ENCODE data around the gene S100A1.

Gene S100A1

GRCh38 chr1:153646672-153647345 is 18.6 kb downstream of the S100A1 start:
- TF ChIP-seq CTCF (IDR thresholded peaks at IDR 0.05), result no peak

- TF ChIP-seq CTCF (IDR thresholded peaks at IDR 0.05), result no peak
Measured at GRCh38 chr1:153647346-153647714, 19.1 kb downstream of the S100A1 start.

GRCh38 chr1:153648000-153648643 is 19.9 kb downstream of the S100A1 start:
- no peak for TF ChIP-seq CTCF (IDR thresholded peaks at IDR 0.05)

- TF ChIP-seq CTCF (IDR thresholded peaks at IDR 0.05), result no peak
Measured at GRCh38 chr1:153649137-153649862, 21.1 kb downstream of the S100A1 start.

- TF ChIP-seq CTCF (IDR thresholded peaks at IDR 0.05), result no peak
Measured at GRCh38 chr1:153649863-153650235, 21.6 kb downstream of the S100A1 start.

DNA sequence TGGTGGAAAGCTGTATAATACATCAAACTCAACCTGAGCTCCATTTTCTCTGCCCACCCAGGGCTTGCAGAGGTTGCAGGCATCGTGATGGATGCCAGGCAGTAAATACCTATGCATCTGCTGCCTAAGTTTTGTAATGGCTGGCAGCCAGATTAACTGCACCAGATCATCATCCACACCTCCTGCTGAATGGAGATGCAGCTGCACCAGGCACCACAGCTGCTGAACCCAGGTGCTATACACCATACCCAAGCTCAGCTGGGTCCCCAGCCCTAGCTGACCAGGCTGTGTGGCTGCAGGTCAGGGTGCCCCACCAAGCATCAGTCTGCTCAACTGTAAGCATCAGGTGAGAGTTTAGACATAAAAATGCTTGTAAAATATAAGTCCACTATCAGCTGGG is 23.5 kb downstream of the S100A1 start:
- no peak for TF ChIP-seq CTCF (IDR thresholded peaks at IDR 0.05)

DNA sequence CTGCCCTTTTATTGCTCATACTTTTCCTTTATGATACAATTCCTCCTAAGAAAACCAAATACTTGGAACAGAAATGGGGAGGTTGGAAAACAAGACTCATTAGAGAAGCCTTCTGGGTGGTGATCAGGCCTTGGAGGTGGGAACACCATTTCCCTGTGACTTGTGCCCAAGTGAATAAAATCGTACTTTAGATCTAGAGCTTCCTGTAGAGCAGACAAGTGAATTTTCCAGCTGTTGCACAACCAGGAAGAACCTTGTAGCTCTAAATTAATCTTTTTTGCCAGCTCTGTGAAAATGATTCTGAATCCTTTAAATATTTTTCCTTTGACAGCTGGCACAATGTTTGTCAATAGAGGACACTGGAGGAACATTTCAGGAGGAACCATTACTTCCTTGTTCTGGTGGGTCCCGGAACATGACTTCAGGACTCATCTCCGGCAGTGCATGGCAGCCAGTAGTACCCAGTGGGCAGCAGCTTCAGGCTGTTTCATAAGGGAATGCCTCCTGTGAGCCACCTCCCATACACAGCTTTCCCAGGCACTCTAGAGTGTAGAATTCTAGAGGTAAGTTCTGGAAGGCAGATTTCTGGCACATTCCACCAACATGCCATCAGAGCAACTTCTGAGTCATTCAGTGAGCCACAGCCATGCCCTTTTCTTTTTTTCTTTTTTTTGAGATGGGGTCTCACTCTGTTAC is 24.7 kb downstream of the S100A1 start:
- no peak for TF ChIP-seq CTCF (IDR thresholded peaks at IDR 0.05)
